ENCODE results near the gene TNNT3.
"Not testable (repeated sequence)": the region's sequence is repeated elsewhere in the genome, so short reads cannot be mapped to it uniquely, and the experiment has no call there.

Gene TNNT3

GRCh38 chr11:1936072-1936780 lies 16.7 kb downstream of the TNNT3 start:
- DNase-seq, result peak; percentile 22

- DNase-seq, result peak; percentile 28
Measured at GRCh38 chr11:1936781-1937615, 17.5 kb downstream of the TNNT3 start.

- DNase-seq, result peak; percentile 20
Measured at GRCh38 chr11:1937616-1938342, 18.3 kb downstream of the TNNT3 start.

GRCh38 chr11:1938343-1939005 lies 19.0 kb downstream of the TNNT3 start:
- DNase-seq, result peak; percentile 27

DNA sequence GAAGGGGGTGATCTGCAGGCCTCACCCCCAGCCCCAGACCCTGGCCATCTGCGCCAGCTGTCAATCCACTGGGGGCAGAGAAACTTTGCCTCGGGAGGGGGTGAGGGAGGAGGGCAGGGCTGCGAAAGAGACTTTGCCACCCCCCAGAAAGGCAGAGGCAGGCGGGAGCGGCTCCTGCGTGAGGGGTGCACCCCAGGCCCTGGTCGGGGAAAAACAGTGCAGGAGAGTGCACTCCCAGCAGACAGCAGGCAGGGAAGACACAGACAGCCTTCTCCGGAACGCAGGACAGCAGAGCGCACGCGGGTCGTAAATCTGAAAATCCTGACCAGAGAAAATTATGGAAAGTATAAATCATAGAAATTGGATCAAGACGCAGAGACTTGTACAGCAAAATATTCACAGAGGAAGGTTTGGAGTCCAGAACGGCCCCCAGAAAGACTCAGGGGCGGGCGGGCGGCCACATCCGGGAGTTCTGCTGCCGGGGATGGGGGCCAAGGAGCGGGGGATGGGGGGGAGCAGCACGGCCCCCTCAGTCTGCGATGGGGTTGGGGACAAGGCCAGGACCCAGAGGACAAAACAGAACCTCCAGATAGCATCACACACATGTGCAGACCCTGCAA lies 19.6 kb downstream of the TNNT3 start:
- DNase-seq, result peak; percentile 24

DNA sequence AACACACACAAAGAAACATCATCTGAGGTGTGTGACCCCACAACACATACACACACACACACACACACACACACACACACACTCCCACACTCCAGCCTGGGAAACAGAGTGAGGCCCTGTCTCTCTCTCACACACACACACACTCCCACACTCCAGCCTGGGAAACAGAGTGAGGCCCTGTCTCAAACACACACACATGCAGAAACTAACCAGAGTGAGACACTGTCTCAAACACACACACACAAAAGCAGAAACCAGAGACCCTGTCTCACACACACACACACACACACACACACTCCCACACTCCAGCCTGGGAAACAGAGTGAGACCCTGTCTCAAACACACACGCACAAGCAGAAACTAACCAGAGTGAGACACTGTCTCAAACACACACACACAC lies 20.3 kb downstream of the TNNT3 start:
- not testable (repeated sequence) for DNase-seq

GRCh38 chr11:1942558-1943260 lies 23.2 kb downstream of the TNNT3 start:
- peak; percentile 17 for DNase-seq

GRCh38 chr11:1943576-1943975 lies 24.1 kb downstream of the TNNT3 start:
- peak; percentile 15 for DNase-seq

DNA sequence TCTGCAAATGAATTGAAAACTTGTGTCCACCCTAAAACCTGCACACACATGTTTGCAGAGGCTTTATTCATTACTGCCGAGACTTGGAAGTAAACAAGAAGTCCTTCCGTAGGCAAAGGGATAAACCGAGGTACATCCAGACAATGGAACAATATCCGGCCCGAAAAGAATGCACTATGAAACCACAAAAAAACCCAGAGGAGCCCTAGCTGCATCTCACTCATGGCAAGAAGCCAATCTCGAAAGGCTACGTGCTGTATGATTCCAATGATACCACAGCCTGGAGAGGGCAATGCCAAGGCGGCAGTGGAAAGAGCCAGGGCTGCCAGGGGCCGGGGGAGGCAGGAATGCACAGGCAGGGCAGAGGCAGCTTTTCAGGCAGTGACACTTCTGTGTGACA lies 24.5 kb downstream of the TNNT3 start:
- peak; percentile 13 for DNase-seq

GRCh38 chr11:1946812-1947484 lies 27.4 kb downstream of the TNNT3 start, which contains the start of gene MRPL23:
Gene MRPL23 (plus strand): TSS chr11:1947332. CDS start chr11:1947363, 31 bp downstream.
- no peak for DNase-seq

- no peak for DNase-seq
Measured at GRCh38 chr11:1947592-1948237, 28.2 kb downstream of the TNNT3 start.

GRCh38 chr11:1948389-1948788 lies 28.9 kb downstream of the TNNT3 start:
- no peak for DNase-seq

- DNase-seq, result no peak
Measured at GRCh38 chr11:1949302-1949701, 29.8 kb downstream of the TNNT3 start.

DNA sequence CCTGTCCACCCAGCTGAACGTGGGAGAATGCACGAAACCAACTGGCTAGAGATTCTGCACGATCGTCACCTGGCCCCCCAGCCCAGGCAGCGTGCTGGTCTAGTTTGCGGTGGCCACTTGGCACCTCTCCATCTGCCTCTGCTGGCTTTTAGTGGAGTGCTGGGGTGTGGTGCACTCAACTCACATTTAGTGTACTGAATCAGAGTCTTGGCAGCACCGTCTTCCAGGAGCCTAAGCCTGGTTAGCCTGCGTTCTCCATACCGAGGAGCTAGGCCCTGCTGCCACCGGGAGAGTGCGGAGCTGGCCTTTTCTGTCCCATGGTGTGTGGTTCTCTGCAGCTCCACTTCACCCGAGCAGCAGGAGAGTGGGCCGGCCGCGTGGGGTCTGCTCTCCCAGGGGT lies 30.4 kb downstream of the TNNT3 start:
- no peak for DNase-seq

DNA sequence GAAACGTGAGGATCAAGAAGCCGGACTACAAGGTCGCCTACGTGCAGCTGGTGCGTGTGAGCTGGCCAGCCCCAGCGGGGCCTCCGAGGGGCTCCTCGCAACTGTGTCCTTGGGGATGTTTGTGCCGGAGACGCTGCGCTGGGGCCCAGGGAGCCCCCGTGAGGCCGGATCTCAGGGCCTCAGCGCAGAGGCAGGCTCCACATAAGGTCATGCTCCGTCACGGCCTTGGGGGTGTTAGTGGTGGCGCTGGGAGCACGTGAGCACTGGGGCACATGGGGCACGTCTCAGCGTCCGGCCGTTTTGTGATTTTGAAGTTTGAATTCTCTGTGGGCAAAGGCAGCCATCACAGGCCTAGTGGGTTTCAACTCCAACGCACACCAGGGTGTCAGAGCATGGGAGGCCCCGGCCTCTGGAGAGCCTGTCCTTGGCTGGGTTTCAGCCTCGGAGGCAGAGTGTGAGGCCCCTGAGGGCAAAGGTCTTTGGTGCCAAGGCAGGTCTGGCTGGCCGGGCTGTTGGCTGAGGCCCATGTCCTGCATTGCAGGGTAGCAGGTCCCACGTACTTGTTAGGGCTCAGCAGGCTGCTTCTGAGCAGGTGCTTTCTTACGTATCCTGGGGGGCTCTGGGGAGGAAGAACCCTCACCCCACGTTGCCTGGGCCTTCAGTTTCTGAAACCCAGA lies 33.4 kb downstream of the TNNT3 start:
- no peak for DNase-seq

- no peak for DNase-seq
Measured at GRCh38 chr11:1953489-1954266, 34.2 kb downstream of the TNNT3 start.

GRCh38 chr11:1958367-1958766 lies 38.9 kb downstream of the TNNT3 start:
- no peak for DNase-seq

DNA sequence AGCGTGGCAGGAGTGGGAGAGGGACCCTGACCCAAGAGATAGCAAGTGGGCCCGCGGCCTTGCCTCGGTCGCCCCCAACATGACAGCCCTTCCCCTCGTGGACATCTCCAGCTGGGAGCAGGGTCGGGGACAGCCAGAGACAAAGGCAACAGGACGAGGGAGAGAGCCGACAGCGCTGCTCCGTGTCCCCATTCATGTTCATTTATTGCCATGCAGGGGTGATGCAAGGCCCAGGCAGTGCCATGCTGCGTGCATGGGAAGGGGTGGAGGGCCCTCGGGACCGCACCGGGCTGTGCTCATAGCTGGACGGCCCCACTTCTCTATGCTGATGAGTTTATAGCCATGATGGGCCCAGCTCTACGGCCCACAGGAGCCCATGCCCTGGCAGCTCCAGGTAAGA lies 40.3 kb downstream of the TNNT3 start:
- DNase-seq, result no peak

GRCh38 chr11:1963864-1964263 lies 44.4 kb downstream of the TNNT3 start:
- peak; percentile 9 for DNase-seq
